HG03460 (cell line): ENCODE results near the gene TXNL4A.

Source experiments
- ATAC-seq: cut with Tn5 transposase; IDR thresholded peaks from one replicate; pipeline ENCODE4 v1.9.1; 2021; ENCODE audit not compliant: unreplicated experiment

The TXNL4A gene

GRCh38 chr18:79949697-79950487, 38.5 kb downstream of the TXNL4A start:
- peak; percentile 23 for ATAC-seq

- ATAC-seq, result no peak
These were observed 39.5 kb downstream of the TXNL4A start for GRCh38 chr18:79948719-79949411.

GRCh38 chr18:79947881-79948610, 40.3 kb downstream of the TXNL4A start:
- ATAC-seq, result no peak

- ATAC-seq, result no peak
These were observed 41.2 kb downstream of the TXNL4A start for GRCh38 chr18:79947054-79947755.

- ATAC-seq, result no peak
These were observed 43.0 kb downstream of the TXNL4A start for GRCh38 chr18:79945118-79946042.

DNA sequence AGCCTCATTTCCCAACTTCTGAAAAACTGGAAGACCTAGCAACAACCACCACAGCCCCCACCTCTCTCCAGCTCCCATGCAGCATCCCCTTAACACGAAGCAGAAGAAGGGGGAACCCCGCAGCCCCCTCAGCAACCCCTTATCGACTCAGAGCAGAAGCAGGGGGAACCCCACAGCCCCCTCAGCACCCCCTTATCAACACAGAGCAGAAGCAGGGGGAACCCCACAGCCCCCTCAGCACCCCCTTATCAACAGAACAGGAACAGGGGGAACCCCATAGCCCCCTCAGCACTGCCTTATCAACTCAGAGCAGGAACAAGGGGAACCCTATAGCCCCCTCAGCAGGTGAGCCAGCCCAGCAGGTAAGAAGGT, 43.6 kb downstream of the TXNL4A start:
- ATAC-seq, result no peak

- ATAC-seq, result peak; percentile 40
These were observed 44.1 kb downstream of the TXNL4A start for GRCh38 chr18:79944126-79944731.

DNA sequence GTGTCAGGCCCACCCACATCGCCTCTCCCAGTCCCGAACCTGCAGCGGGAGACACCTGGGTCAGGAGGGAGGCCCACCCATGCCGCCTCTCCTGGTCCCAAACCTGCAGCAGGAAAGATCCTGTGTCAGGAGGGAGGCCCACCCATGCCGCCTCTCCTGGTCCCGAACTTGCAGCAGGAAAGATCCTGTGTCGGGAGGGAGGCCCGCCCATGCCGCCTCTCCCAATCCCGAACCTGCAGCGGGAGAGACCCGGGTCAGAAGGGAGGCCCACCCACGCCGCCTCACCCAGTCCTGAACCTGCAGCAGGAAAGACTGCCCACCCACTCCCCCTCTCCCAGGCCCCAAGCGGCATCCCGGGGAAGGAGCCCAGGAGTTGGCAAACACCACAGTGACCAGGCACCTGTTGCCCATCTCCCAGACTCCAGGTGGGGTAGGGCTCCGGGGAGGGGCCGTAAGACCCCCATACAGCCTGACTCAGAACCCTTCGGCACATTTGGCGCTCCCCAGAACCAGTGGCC, 44.7 kb downstream of the TXNL4A start:
- ATAC-seq, result no peak

GRCh38 chr18:79942786-79943607, 45.4 kb downstream of the TXNL4A start:
- ATAC-seq, result no peak

- no peak for ATAC-seq
These were observed 46.2 kb downstream of the TXNL4A start for GRCh38 chr18:79942211-79942610.

DNA sequence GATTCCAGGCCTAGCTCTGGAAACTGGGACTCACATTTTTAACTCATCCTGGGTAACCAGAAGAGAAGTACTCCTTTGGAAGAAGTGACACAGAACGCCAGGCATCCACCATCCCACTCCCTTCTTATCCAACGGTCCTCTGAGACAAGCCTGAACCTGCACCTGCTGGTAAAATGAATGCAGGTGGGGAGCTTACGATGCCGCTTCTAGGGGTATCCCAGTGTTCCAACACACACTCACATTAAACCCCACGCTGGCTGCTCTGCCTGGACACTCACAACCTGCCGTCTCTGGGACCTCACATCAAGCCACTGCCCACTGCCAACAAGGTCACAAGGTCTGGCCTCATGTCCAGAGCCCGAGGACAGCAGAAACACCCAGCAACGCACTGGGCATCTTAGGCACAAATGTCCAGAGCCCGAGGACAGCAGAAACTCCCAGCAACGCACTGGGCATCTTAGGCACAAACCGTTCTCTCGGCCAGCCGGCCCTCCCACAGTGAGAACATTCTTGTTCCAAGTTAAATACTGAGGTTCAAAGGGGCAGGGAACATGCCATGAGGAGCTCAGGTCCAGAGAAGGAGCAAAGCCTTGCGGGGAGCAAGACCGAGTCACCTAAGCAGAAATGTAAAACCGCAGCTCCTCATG, 46.8 kb downstream of the TXNL4A start:
- ATAC-seq, result no peak

- ATAC-seq, result no peak
These were observed 47.4 kb downstream of the TXNL4A start for GRCh38 chr18:79940814-79941472.

- ATAC-seq, result no peak
These were observed 48.1 kb downstream of the TXNL4A start for GRCh38 chr18:79940126-79940813.

DNA sequence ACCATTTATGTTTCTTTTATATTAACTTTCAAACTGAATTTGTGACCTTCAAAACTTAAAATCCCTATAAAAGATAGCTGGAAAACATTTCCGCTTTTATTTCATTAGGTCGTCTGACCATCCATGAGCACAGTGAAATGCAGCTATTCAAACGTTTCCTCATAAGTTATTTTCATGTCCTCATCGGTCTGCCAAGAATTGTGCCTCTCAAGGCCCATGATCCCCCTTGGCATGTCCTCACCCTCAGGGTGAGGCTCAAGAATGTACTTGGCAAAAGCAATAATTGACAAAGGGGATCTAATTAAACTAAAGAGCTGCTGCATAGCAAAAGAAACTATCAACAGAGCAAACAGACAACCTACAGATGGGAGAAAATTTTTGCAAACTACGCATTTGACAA, 49.3 kb downstream of the TXNL4A start:
- ATAC-seq, result no peak

DNA sequence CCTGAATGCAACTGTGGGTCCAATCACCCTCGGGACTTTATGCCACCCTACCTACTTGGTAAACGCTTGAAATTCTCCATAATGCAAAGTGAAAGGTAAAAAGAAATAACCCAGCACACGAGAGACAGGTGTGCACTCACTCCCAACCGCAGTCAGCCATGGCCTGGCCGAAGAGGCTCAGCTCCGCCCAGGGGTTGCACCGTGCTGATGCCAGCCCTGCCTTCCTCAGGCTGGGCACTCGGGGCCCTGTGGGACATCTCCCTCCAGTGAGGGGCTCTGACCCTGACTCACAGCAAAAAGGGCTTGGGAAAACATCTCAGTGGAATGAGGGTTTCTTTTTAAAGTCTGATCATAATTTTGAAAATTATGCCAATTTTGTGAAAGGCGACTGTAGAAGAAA, 50.2 kb downstream of the TXNL4A start:
- ATAC-seq, result no peak

GRCh38 chr18:79937103-79937860, 51.1 kb downstream of the TXNL4A start:
- no peak for ATAC-seq
